ENCODE data around the gene EPHA8. TPM values are rescaled to one million over a fixed set of nuclear protein-coding genes. Genes with fewer than 3 reads are reported as not detected.

EPHA8 gene
- total and polyA plus RNA-seq, 2 of the 13 experiments (the other 11 are each of a cell fraction or from before 2014, with no cell fraction given) = not detected

DNA sequence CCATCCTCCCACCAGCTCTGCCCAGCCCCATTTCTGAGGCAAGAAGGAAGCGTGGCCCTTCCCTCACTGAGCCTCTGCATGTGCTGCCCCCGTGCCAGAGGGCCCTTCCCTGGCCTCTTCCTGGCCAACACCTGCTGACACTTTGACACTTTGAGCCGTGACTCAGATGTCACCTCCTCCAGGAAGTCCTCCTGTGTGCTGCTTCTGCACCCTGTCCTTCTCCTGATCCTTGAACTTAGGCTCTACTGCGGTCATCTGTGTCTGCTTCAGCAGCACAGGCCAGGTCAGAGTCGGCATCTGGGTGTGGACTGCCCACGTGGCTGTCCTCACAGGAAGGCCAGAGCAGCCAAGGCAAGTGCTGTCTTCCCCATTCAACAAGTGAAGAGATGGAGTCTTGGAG lies 19.6 kb upstream of the EPHA8 start:
- ATAC-seq (peak; percentile 24), FAIRE-seq (no peak), DNase-seq (ENCODE audit: low spot score) (no peak)
- Histone ChIP-seq H2AFZ (ENCODE audit: low read length) (no peak overlapping the region), H3K4me1 (ENCODE audit: insufficient read depth, low read length) (peaks cover 11% of the 10 kb centered on the region), H3K27me3 (ENCODE audit: control insufficient read depth in 1 of 2, insufficient read depth in 2 of 2, low read length in 2 of 2) (peaks cover 9 to 35% of the 10 kb centered on the region in 2 experiments), H3K9me3 (ENCODE audit: low read length) (no peaks in the 10 kb centered on the region), H3K27ac (ENCODE audit: extremely low read length, insufficient read depth, low read length) (no peak overlapping the region), H3K36me3 (replicated peaks in 1 of 2; ENCODE audit: control insufficient read depth in 1 of 2, insufficient read depth in 2 of 2, low read length in 2 of 2) (no peaks in the 10 kb centered on the region), H3K4me3 (replicated peaks in 1 of 3; ENCODE audit: insufficient read depth in 1 of 3, low read depth in 2 of 3, low read length in 3 of 3) (no peak overlapping the region), H3K79me2 (ENCODE audit: insufficient read depth, low read length) (no peaks in the 10 kb centered on the region), H3K4me2 (ENCODE audit: low read depth, low read length) (peak overlapping the region; percentile 34; the same call in 1 of the 2 replicates), H3K9ac (ENCODE audit: insufficient read depth, low read depth, low read length) (no peak overlapping the region), H4K20me1 (ENCODE audit: insufficient read depth, low read length) (no peaks in the 10 kb centered on the region)
- ChIA-PET POLR2A (no interaction called here), CTCF (ENCODE audit: low intra/inter-chr PET ratio, low total read pairs) (no interaction called here)
- in situ Hi-C loops (cut with HindIII; ENCODE audit: extremely low pct_ligation_motif_present, low pct_unique_long_range_greater_than_20kb) (no loop called here), intact Hi-C loops (cut with micrococcal nuclease; ENCODE audit: unreplicated experiment) (no loop called here)
- 3% methylated on average over 5 of the region's 6 CpGs for WGBS (ENCODE audit: low lambda C conversion rate)
- no TSS peak for BruUV-seq (replicated peaks)
- no peak for TF ChIP-seq ZNF296 (CRISPR knock-in tag; conservative IDR thresholded peaks at IDR 0.05)
- peak; percentile 50; the same call in 1 of the 2 replicates for TF ChIP-seq RARA (CRISPR knock-in tag; IDR thresholded peaks at IDR 0.05)
- TF ChIP-seq, protein P1, sequence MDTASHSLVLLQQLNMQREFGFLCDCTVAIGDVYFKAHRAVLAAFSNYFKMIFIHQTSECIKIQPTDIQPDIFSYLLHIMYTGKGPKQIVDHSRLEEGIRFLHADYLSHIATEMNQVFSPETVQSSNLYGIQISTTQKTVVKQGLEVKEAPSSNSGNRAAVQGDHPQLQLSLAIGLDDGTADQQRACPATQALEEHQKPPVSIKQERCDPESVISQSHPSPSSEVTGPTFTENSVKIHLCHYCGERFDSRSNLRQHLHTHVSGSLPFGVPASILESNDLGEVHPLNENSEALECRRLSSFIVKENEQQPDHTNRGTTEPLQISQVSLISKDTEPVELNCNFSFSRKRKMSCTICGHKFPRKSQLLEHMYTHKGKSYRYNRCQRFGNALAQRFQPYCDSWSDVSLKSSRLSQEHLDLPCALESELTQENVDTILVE (CRISPR knock-in tag; IDR thresholded peaks at IDR 0.05) = no peak
- TF ChIP-seq BHLHE40 (IDR thresholded peaks at IDR 0.05; ENCODE audit: low read length) = peak; percentile 76
- TF ChIP-seq, protein P2, sequence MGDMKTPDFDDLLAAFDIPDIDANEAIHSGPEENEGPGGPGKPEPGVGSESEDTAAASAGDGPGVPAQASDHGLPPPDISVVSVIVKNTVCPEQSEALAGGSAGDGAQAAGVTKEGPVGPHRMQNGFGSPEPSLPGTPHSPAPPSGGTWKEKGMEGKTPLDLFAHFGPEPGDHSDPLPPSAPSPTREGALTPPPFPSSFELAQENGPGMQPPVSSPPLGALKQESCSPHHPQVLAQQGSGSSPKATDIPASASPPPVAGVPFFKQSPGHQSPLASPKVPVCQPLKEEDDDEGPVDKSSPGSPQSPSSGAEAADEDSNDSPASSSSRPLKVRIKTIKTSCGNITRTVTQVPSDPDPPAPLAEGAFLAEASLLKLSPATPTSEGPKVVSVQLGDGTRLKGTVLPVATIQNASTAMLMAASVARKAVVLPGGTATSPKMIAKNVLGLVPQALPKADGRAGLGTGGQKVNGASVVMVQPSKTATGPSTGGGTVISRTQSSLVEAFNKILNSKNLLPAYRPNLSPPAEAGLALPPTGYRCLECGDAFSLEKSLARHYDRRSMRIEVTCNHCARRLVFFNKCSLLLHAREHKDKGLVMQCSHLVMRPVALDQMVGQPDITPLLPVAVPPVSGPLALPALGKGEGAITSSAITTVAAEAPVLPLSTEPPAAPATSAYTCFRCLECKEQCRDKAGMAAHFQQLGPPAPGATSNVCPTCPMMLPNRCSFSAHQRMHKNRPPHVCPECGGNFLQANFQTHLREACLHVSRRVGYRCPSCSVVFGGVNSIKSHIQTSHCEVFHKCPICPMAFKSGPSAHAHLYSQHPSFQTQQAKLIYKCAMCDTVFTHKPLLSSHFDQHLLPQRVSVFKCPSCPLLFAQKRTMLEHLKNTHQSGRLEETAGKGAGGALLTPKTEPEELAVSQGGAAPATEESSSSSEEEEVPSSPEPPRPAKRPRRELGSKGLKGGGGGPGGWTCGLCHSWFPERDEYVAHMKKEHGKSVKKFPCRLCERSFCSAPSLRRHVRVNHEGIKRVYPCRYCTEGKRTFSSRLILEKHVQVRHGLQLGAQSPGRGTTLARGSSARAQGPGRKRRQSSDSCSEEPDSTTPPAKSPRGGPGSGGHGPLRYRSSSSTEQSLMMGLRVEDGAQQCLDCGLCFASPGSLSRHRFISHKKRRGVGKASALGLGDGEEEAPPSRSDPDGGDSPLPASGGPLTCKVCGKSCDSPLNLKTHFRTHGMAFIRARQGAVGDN (CRISPR knock-in tag; IDR thresholded peaks at IDR 0.05) = peak; percentile 47
- TF ChIP-seq ZNF17 (CRISPR knock-in tag; IDR thresholded peaks at IDR 0.05) = no peak
- TF ChIP-seq SAP130 (CRISPR knock-in tag; IDR thresholded peaks at IDR 0.05; ENCODE audit: low read depth) = 0 out of 2 replicates have a peak, but pooled peaks have one; percentile 14
- TF ChIP-seq, protein P3, sequence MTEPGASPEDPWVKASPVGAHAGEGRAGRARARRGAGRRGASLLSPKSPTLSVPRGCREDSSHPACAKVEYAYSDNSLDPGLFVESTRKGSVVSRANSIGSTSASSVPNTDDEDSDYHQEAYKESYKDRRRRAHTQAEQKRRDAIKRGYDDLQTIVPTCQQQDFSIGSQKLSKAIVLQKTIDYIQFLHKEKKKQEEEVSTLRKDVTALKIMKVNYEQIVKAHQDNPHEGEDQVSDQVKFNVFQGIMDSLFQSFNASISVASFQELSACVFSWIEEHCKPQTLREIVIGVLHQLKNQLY (CRISPR knock-in tag; IDR thresholded peaks at IDR 0.05) = 0 out of 2 replicates have a peak, but pooled peaks have one; percentile 34
- TF ChIP-seq ESRRA (CRISPR knock-in tag; IDR thresholded peaks at IDR 0.05; ENCODE audit: low read depth) = 0 out of 2 replicates have a peak, but pooled peaks have one; percentile 29
- TF ChIP-seq ZNF629 (CRISPR knock-in tag; conservative IDR thresholded peaks at IDR 0.05) = 0 out of 2 replicates have a peak, but pooled peaks have one; percentile 10
- TF ChIP-seq KDM1A (CRISPR knock-in tag; IDR thresholded peaks at IDR 0.05) = peak; percentile 70; the same call in 1 of the 2 replicates
- TF ChIP-seq, protein P4, sequence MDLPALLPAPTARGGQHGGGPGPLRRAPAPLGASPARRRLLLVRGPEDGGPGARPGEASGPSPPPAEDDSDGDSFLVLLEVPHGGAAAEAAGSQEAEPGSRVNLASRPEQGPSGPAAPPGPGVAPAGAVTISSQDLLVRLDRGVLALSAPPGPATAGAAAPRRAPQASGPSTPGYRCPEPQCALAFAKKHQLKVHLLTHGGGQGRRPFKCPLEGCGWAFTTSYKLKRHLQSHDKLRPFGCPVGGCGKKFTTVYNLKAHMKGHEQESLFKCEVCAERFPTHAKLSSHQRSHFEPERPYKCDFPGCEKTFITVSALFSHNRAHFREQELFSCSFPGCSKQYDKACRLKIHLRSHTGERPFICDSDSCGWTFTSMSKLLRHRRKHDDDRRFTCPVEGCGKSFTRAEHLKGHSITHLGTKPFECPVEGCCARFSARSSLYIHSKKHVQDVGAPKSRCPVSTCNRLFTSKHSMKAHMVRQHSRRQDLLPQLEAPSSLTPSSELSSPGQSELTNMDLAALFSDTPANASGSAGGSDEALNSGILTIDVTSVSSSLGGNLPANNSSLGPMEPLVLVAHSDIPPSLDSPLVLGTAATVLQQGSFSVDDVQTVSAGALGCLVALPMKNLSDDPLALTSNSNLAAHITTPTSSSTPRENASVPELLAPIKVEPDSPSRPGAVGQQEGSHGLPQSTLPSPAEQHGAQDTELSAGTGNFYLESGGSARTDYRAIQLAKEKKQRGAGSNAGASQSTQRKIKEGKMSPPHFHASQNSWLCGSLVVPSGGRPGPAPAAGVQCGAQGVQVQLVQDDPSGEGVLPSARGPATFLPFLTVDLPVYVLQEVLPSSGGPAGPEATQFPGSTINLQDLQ (CRISPR knock-in tag; IDR thresholded peaks at IDR 0.05) = no peak
- peak; percentile 50; the same call in 1 of the 2 replicates for TF ChIP-seq ZNF788 (CRISPR knock-in tag; IDR thresholded peaks at IDR 0.05; ENCODE audit: borderline replicate concordance)
- TF ChIP-seq ZNF75D (CRISPR knock-in tag; IDR thresholded peaks at IDR 0.05; ENCODE audit: borderline replicate concordance) = no peak
- peak; percentile 82 for TF ChIP-seq FOSL2 (CRISPR knock-in tag; IDR thresholded peaks at IDR 0.05)
- peak; percentile 28; the same call in 1 of the 2 replicates for TF ChIP-seq GABPB1 (CRISPR knock-in tag; IDR thresholded peaks at IDR 0.05)
- no peak for TF ChIP-seq EP300 (IDR thresholded peaks at IDR 0.05; ENCODE audit: low read depth in 2 of 2, low read length in 2 of 2)
- TF ChIP-seq EP300 (CRISPR knock-in tag; IDR thresholded peaks at IDR 0.05; ENCODE audit: borderline replicate concordance) = no peak
